ENCODE measurements around the gene THSD7B. TPM values are rescaled to one million over a fixed set of nuclear protein-coding genes. Genes with fewer than 3 reads are reported as not detected.
"Not testable (repeated sequence)": the region's sequence is repeated elsewhere in the genome, so short reads cannot be mapped to it uniquely, and the experiment has no call there.

THSD7B gene
- total RNA-seq, 2 donors from 2014 or later, result 0.95 to 12.7 TPM

DNA sequence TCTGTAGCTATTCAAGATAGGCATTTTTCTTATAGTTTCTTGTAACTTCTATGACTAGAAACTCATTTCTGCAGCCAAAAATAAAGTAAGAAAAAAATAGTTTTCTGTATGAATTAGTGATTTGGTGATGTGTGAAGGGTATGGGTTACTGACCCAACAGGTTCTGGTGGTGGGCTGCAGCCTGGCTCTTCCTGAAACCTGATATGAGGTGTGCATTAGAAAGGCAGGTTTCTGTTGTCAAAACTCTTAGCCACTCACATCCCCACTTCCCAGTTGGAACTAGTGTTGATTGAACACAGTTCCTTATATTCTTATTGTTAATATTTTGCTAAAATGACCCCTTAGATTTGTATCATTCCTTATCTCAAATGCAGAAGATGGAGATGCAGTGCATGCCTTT lies 330.8 kb downstream of the THSD7B start:
- TF ChIP-seq, protein P1, sequence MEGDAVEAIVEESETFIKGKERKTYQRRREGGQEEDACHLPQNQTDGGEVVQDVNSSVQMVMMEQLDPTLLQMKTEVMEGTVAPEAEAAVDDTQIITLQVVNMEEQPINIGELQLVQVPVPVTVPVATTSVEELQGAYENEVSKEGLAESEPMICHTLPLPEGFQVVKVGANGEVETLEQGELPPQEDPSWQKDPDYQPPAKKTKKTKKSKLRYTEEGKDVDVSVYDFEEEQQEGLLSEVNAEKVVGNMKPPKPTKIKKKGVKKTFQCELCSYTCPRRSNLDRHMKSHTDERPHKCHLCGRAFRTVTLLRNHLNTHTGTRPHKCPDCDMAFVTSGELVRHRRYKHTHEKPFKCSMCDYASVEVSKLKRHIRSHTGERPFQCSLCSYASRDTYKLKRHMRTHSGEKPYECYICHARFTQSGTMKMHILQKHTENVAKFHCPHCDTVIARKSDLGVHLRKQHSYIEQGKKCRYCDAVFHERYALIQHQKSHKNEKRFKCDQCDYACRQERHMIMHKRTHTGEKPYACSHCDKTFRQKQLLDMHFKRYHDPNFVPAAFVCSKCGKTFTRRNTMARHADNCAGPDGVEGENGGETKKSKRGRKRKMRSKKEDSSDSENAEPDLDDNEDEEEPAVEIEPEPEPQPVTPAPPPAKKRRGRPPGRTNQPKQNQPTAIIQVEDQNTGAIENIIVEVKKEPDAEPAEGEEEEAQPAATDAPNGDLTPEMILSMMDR (IDR thresholded peaks at IDR 0.05), result no peak
- DNase-seq (ENCODE audit: low spot score) (no peak), ATAC-seq (ENCODE audit: insufficient number of reproducible peaks, low FRiP score, low read depth) (no peak)

DNA sequence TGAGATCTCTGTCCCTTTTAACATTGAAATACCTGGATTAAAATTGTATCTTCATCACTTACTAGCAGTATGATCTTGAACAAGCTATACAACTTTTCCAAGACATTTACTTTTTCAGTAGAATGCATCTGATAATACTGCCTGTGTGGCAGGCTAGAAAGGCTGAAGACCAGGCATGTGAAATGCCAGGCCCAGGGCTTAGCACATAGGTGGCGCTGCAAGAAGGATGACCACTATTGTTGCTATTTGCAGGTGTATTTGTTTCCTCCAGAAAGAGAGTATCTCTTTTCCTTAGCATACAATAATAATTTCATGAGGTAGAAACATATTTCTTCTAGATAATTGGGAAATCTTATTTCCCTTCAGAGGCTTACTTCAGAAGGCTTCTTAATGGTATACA lies 331.3 kb downstream of the THSD7B start:
- no peaks in the 10 kb centered on the region for H3K36me3 ChIP-seq
- H3K27me3 ChIP-seq (replicated peaks; ENCODE audit: insufficient read depth), result no peaks in the 10 kb centered on the region
- no peaks in the 10 kb centered on the region for H3K4me1 ChIP-seq (ENCODE audit: control insufficient read depth in 1 of 2, low read depth in 2 of 2)
- H3K4me3 ChIP-seq, result no peak overlapping the region
- TF ChIP-seq, protein P1 (IDR thresholded peaks at IDR 0.05), result no peak
- no peaks in the 10 kb centered on the region for H3K9me3 ChIP-seq
- H3K27ac ChIP-seq, result no peak overlapping the region
- DNase-seq (ENCODE audit: low spot score), result no peak
- ATAC-seq (ENCODE audit: insufficient number of reproducible peaks, low FRiP score, low read depth), result no peak

More for the DNA sequence above, 330.8 kb downstream of the THSD7B start:
- no peak overlapping the region for H3K27ac ChIP-seq
- H3K4me1 ChIP-seq (ENCODE audit: control insufficient read depth in 1 of 2, low read depth in 2 of 2), result no peaks in the 10 kb centered on the region
- no peaks in the 10 kb centered on the region for H3K27me3 ChIP-seq (replicated peaks; ENCODE audit: insufficient read depth)
- H3K36me3 ChIP-seq, result no peaks in the 10 kb centered on the region
- no peak overlapping the region for H3K4me3 ChIP-seq
- H3K9me3 ChIP-seq, result no peaks in the 10 kb centered on the region

DNA sequence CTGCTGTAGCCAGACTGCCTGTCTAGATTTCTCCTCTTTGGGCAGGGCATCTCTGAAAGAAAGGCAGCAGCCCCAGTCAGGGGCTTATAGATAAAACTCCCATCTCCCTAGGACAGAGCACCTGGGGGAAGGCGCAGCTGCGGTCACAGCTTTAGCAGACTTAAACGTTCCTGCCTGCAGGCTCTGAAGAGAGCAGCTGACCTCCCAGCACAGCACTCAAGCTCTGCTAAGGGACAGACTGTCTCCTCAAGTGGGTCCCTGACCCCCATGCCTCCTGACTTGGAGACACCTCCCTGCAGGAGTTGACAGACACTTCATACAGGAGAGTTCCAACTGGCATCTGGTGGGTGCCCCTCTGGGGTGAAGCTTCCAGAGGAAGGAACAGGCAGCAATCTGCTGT lies 336.5 kb downstream of the THSD7B start:
- H3K27me3 ChIP-seq (replicated peaks; ENCODE audit: insufficient read depth); H3K4me1 ChIP-seq (ENCODE audit: control insufficient read depth in 1 of 2, low read depth in 2 of 2); DNase-seq (ENCODE audit: low spot score); H3K9me3 ChIP-seq; H3K4me3 ChIP-seq; ATAC-seq (ENCODE audit: insufficient number of reproducible peaks, low FRiP score, low read depth); H3K27ac ChIP-seq; H3K36me3 ChIP-seq: not testable (repeated sequence)

DNA sequence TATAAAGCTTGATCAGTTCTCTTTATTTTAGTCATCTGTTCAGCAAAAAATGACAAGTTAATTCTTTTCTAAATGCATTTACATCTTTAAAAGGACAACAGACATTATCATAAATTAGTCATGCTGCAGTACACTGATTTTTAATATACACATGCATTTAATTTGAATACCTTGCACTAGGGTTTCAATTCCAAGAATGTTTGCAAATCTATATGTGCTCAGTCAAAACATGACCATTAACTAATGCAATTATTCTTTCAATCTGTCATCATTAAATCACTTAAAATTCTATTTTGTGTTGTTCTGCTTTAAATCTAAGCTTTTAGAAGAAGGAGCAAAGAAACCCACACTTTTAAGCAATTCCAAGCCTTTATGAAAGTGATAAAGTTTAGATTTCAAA lies 342.6 kb downstream of the THSD7B start:
- Histone ChIP-seq H3K4me1 (ENCODE audit: control insufficient read depth in 1 of 2, low read depth in 2 of 2) (no peaks in the 10 kb centered on the region), H3K4me3 (no peak overlapping the region), H3K27ac (no peak overlapping the region), H3K27me3 (replicated peaks; ENCODE audit: insufficient read depth) (no peaks in the 10 kb centered on the region), H3K9me3 (no peaks in the 10 kb centered on the region), H3K36me3 (no peaks in the 10 kb centered on the region)
- ATAC-seq (ENCODE audit: insufficient number of reproducible peaks, low FRiP score, low read depth) (no peak), DNase-seq (ENCODE audit: low spot score) (no peak)
- TF ChIP-seq, protein P1 (IDR thresholded peaks at IDR 0.05), result no peak

DNA sequence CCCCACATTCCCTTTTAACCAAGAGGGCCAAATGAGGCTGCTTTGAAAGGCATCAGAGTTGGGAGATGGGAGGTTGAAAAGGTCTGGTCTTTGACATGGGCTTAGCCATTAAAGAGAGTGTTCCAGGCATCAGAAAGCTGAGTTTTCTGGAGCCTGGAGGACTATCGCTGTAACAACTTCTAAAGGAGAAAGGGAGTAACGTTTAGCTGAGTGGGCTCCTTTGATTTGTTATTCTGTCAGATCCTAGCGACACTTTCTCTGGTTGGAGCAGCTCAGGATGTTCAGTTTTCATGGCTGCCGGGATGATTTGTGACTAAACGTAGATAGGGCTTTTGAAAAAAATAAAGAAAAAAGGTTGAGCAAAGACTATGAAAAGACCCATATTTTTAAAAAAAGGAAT lies 346.6 kb downstream of the THSD7B start:
- no peaks in the 10 kb centered on the region for H3K9me3 ChIP-seq
- TF ChIP-seq, protein P1 (IDR thresholded peaks at IDR 0.05), result no peak
- H3K36me3 ChIP-seq, result no peaks in the 10 kb centered on the region
- DNase-seq (ENCODE audit: low spot score) (no peak), ATAC-seq (ENCODE audit: insufficient number of reproducible peaks, low FRiP score, low read depth) (no peak)
- no peaks in the 10 kb centered on the region for H3K27me3 ChIP-seq (replicated peaks; ENCODE audit: insufficient read depth)
- no peak overlapping the region for H3K27ac ChIP-seq
- H3K4me3 ChIP-seq, result no peak overlapping the region
- H3K4me1 ChIP-seq (ENCODE audit: control insufficient read depth in 1 of 2, low read depth in 2 of 2), result no peaks in the 10 kb centered on the region

DNA sequence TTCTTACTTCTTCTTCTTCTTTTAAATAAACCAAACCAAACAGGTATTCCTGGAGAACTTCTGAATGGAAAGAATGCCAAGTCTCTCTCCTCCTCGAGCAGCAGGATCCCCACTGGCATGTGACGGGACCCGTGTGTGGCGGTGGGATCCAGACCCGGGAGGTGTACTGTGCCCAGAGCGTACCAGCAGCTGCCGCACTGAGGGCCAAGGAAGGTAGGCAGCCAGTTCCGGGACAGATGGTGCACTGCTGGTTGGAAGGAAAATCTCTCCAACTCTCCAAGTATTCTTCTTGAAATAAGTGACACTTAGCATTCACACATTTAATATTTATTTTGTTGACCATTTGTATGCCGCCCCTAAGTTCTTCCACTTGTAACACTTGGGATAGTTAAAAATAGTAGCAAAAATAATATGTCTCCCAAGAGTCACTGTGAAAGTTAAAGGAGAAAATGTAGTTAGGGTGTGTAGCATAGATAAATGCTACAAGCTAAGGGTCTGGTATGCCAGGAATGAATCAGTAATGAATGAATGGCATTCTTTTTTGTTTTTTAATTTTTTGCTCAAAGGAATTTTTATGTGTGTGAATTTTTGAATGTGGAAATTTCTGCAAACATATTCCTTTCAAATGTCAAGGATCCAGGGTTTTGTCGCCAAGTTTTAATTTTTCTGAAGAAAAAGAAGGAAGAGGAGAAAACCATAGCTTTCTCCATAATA lies 349.9 kb downstream of the THSD7B start:
- no peak for ATAC-seq (ENCODE audit: insufficient number of reproducible peaks, low FRiP score, low read depth)

More for the DNA sequence above, 349.9 kb downstream of the THSD7B start:
- no peak for DNase-seq (ENCODE audit: low spot score)
- Histone ChIP-seq H3K4me3 (no peak overlapping the region), H3K4me1 (ENCODE audit: control insufficient read depth in 1 of 2, low read depth in 2 of 2) (no peaks in the 10 kb centered on the region), H3K27ac (no peak overlapping the region), H3K9me3 (no peaks in the 10 kb centered on the region), H3K27me3 (replicated peaks; ENCODE audit: insufficient read depth) (no peaks in the 10 kb centered on the region), H3K36me3 (no peaks in the 10 kb centered on the region)
- TF ChIP-seq, protein P1 (IDR thresholded peaks at IDR 0.05), result no peak
